GF-D8 (cell line): ENCODE measurements around the gene GCHFR.

Source experiments
- DNase-seq: peaks from one replicate; lab custom pipeline; 2025; lab: John Stamatoyannopoulos, UW

The GCHFR gene

DNA sequence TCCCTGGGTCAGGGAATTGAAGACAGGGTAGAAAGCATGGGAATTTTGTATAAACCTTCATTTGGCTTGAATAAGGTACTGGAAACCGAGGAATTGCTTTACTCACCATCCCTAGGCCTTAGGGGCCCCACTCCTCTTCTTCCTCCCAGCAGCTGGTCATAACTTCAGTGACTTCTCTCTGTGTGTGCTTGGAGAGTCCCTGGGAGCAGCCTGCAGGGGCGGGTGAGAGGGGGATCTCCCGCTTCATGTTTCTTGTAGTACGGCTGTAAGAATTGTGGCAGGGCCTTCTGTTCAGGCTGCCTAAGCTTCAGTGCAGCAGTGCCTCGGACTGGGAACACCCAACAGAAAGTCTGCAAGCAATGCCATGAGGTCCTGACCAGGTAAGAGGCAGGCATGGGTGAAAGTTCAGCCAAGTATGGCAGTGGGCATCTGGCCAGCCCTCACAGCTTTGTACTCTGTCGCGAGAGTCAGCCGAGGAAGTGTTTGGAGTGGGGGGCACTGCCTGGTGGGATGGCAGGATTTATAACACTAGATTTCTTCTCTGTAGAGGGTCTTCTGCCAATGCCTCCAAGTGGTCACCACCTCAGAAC, 45.1 kb downstream of the GCHFR start:
- no peak for DNase-seq

DNA sequence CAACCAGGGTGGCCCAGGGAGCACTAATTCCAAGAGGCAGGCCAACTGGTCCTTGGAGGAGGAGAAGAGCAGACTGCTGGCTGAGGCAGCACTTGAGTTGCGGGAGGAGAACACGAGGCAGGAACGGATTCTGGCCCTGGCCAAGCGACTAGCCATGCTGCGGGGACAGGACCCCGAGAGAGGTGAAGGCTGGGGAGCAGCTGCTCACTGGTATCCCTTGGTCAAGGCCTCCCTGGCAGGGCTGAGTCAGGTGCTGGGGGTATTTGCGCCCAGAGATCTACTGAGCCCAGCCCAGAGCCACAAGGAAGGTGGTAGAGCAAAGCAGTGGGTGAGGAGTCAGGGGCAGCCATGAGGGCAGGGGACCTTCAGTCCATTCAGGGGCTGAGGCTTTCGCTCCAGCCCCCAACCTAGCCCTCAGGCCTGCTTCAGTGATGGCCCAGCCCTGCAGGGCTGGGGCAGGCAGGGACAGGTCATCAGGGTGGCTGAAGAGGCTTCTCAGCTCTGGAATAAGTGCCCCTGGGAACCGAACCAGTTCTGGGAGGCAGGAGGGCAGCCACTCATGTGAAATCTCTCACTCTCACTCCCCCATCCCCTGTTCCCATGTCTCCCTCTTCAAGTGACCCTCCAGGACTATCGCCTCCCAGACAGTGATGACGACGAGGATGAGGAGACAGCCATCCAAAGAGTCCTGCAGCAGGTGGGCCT, 49.0 kb downstream of the GCHFR start:
- DNase-seq = no peak

GRCh38 chr15:40815042-40815698, 51.3 kb downstream of the GCHFR start:
- DNase-seq = no peak
